NCI-H187 treated with DMSO at 0.1 percent for 48 hours (cell line): ENCODE results near the gene L1CAM.
A peak's percentile ranks its signal among the peaks of the same experiment; 100 is the strongest.

ENCODE experiments used
- DNase-seq: peaks from one replicate; lab custom pipeline; 2025; lab: John Stamatoyannopoulos, UW

The L1CAM gene

DNA sequence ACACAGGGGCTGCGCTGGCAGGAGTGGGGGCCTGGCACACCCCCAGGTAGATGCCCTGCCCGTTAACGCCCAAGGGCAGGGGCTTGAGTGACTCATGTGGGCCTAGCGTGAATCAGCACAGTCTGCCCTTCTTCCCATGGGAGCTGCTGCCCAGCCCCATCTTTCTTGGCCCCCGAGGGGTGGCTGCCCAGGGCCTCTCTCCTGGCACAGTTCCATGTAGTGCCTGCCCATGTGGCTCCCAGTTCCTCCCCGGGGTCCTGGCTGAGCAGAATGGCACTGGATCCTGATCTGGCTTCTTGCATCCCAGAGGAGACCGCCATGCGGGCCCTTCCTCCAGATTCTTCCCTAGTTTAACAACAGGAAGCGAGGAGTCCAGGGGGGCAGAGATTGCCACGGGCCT lies 16.4 kb upstream of the L1CAM start:
- DNase-seq, result no peak

DNA sequence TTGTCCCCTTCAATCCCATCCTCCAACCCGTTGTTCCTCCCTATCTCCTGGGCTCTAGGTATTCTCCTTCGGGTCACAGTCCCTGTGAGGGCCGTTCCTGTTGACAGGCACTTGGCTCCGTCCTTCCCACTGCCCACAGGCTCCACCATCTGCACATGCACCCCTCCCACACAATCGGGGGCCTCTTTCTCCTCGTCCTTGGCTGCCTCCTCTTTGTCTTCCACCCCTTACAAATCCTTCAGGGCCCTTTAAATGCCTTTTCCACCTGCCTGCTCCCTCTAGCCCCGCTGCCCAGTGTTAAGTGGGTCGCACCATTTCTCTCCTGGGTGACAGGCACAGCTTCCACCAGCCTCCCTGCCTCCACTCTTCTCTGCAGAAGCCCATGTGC lies 15.8 kb upstream of the L1CAM start:
- DNase-seq, result no peak

DNA sequence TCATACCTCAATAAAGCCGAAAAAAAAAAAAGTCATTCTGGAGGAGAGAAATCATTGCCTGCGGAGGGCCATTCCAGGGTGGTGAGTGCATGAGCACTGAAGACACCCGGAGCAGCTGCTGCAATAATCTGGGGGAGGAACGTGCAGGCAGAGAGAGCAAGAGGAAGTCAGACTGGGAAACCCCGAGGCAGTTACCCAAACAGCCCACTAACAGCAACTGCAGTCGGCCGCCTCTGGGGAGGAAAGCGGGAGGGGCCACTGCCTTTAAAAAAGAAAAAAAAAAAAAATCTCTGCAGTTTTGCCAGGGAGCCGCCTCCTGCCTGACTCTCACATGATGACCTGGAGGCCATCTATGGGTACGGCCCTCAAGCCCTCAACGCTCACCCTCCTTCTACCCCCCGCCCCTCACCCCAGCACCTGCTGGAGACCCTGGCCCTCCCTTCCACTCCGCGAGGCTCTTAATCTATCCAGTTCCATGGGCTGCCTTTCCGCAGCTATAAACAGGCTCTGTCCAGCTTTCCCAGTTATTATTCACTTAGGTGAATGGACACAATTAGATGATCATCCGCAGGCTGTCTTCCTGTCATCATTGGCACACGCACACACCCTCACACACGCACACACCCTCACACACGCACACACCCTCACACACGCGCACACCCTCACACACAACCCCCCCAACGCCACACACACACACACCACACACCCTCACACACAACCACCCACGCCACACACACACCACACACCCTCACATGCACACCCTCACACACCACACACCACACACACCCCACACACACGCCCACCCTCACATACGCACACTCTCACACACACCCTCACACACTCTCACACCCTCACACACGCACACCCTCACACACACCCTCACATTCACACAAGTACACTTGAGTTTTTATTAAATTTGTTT lies 15.1 kb upstream of the L1CAM start:
- DNase-seq, result no peak

DNA sequence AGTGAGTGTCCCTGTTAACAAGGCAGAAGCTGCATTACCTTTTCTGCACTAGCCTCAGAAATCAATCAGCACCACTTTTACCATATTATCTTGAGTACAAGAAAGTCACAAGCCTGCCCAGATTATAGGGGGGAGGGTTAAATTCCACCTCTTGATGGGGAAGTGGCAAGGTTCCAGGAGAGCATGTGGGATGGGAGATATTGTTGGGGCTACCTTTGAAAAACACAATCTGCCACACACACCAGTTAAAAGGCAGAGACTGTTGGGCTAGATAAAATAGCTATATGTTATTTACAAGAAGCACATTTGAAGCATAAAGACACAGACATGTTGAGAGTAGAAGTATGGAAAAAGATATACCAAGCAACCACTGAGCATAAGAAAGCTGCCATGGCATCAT lies 11.9 kb upstream of the L1CAM start:
- no peak for DNase-seq

DNA sequence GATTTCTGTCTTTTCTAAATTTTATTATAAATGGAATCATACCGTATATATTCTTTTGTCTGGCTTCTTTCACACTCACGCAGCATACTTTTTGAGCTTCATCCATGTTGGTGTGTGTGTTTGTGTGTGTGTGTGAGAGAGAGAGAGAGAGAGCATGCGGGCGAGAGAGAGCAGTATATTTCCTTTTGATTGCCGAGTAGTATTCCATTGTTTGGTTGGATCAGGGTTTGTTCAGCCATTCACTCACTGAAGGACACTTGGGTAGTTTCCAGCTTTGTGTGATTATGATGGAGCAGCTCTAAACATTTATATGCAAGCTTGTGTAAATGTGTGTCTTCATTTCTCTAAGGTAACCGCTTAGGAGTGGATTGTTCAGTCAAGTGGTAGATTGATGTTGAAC lies 3.1 kb upstream of the L1CAM start:
- no peak for DNase-seq

DNA sequence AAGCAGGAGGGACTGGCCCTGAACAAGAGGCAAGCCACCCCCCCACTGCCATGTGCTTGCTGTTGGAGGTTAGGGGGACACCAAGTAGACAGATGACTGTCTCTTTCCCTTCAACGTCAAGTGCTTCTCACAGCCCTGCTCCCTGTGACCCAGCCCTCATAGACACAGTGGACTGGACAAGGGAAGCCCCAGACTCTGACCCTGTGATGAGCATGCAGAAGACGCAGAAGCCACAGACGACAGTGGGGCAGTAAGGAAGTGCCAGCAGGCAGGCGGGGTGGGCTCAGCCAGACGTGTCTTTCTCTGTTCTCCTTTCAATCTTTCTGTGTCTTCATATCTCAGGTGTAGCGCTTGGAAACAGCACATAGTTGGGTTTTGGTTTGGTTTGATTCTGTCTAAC lies 2.4 kb upstream of the L1CAM start:
- DNase-seq, result no peak

DNA sequence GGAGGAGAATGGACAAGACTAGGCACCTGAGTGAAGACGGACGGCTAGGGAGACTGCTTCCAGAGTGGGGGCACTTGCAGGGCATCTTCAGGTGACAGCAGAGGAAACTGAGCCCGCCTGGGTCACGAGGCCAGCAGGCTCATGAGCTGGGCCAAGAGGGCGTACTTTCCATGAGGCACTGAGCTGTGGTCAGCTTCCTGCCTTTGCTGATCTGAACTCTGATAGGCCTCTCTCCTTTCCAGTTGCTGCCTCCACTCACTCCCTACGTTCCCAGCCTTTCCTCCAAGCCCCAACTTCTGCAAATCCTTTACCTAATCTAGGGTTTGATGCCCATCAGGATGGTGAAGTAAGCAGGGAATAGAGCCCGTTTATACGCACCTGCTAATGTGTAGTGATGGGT lies 1.4 kb upstream of the L1CAM start:
- DNase-seq, result no peak

DNA sequence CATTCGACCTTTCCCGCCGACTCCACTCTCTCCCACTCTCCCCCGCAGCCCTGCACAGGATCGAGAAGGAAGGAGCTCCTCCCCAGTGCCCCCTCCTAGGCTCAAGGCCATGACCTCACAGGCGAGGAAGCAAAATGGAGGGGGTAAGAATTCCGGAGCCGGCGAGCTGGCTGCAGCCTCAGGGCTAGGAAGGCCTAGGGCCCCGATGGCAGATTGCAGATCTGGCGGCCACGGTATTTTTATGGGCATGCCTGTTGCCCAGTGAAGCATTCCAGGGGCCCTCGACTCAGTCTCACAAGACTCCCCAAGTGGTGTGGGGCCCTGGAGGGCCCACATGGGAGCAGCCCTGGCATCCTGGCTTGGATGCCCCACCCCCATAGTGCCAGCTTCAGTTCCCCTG lies 942 bp upstream of the L1CAM start:
- no peak for DNase-seq

DNA sequence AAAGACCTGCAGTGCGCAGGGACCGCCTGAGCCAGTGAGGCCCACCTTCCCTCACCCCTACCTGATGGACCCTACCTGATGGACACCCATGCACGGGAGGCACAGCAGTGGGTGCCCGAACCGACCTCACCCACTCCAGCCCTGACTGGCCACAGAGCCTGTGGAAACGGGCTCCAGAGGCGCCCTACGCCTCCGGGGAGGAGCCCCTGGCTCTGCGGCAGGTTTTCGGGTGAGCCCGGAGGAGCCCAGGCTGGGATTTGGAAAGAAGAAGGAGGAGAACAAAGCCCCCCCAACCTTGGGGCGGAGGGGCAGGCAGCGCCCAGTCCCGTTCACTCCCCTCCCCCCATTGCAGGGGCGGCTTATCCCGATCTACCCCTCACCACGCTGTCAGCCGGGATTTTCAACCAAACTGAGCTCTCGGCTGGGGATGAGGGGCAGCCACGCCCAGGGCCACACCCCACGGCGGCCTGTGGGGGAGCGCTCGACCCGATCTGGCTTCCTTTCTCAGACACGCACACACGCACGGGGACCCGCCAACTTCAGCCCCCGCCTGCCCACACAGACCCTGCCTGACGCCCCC lies 675 bp downstream of the L1CAM start:
- no peak for DNase-seq

DNA sequence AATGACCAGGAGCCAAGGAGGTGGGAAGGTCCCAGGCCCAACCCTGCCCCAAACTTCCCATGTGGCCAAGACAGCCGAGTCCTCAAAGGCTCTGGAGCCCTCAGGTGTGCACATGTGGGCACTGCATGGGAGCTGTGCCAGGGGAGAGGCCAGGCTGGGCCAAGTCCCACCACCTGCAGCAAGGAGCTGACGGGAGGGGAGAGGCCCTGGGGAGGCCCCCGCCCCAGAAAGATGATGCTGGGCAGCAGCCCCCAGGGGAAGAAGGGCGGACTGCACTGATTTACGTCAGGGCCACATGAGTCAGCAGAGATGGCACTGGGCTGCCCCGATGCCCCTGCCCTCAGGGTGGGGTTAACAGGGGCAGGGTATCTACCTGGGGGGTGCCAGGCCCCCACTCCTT lies 1.4 kb downstream of the L1CAM start:
- no peak for DNase-seq

DNA sequence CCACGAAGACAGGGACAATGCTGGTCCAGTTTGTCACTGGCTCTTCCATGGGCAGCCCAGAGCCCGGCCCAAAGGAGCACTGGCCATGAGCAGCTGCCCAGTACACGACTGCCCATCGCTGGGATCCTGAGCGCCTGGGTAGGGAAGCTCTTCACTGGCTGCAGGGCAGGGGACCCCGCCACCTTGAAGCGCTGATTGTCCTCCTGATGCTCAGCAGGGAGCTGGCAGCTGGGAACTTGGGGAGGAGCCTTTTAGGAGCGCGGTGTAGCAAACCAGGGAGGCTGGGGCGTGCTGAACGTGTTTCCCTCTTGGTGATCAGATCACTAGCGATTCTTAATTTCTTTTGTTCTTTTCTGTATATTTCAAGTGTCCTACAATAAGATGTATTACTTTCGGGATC lies 1.8 kb downstream of the L1CAM start:
- DNase-seq, result no peak

DNA sequence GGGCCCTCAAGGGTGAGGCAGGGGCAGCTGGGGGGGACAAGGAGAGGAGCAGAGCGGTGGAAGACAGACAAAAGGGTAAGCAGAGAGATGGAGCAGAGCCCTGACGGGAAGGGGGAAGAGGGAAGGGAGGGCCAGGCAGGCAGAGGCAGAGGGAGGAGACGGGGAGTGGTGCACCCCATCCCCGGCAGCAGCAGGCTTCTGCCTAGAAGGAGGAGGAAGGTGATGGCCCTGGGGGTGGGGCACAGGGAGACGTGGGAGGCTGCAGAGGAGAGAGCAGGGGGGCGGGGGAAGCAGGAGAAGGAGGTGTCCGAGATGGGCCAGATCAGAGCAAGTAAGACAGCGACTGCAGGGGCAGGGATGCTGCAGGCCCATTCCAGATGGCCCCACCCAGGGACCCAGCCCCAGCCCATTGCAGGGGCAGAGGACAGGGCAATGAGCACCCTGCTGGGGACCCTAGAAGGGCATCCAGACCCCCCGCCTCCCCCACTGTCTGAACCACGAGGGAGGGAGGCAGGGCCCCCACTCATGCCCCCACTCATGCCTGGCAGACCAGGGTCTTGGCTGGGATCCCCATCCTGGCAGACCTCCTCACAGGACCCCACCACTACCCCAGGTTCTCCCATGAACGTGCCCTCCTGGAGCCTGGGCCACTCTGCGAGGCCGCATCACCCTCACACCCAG lies 2.7 kb downstream of the L1CAM start:
- DNase-seq, result no peak

DNA sequence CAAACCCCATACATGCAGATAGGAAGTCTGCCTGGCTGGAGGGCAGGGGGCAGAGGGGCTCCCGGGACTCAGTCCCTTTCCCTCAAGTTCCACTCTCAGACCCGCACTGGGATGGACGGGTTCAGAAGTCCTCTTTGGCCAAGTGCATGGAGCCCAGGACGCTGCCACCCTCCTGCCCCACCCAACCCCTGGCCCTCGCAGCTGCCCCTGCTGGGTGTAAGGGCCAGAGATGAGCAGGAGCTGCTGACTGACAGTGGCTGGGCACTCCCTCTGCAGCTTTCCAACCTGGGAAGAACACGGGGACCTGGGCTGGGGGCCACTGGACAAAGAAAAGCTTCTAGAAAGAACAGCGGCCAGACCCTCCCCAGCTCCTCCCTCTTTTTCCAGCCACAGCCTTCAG lies 3.4 kb downstream of the L1CAM start:
- no peak for DNase-seq

DNA sequence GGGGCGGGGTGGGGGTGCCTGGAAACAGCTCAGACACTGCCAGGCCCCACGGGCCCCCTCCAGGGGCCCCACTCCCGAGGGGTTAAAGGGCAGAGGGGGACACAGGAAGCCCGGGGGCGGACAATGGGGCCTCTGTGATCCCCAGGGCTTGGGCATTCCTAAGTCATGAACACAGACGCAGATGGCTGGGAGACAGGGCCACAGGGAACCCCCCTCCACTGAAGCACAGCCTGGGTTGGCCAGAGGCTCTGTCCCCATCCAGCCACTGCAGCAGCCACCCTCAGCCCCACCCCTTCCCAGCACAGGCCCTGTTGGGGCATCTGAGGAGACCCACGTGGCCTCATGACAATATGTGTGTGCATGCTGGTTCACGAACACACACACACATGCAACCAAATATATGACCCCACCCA lies 3.9 kb downstream of the L1CAM start:
- no peak for DNase-seq

DNA sequence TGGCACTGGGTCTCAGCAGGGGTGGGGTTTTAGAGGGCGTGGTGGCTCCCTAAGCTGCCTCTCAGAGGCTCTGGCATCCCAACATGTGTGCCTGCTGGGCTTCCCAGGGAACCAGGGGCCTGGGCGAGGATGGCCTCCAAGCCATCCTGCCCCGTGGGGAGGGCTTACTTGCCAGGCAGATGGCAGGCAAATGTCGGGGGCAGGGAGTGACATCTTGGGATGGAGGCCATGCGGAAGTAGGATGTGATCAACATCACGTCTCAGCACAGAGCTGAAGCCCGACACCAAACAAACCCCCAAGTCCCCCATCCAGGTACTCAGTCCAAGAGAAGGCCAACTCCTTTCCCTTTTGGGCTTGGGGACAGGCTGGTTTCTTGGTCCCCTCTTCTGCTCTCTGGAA lies 4.7 kb downstream of the L1CAM start:
- no peak for DNase-seq

DNA sequence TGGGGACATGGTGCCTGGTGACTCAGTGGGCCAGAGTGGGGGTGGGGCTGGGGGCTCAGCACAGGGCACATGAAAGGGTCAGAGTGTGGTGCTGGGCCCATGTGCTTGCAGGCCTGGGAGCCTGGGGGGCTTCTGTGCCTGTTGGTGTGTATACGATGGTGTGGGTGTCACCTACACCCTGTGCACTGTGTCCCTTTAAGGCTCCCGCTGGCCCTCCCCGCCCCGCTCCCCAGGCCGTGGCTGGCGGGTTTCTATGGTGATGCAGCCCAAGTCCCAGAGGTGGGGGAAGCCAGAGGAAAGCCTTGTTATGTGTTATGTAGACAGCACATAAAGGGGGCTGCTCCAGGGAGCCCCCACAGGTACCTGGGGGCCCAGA lies 5.5 kb downstream of the L1CAM start:
- DNase-seq, result no peak

DNA sequence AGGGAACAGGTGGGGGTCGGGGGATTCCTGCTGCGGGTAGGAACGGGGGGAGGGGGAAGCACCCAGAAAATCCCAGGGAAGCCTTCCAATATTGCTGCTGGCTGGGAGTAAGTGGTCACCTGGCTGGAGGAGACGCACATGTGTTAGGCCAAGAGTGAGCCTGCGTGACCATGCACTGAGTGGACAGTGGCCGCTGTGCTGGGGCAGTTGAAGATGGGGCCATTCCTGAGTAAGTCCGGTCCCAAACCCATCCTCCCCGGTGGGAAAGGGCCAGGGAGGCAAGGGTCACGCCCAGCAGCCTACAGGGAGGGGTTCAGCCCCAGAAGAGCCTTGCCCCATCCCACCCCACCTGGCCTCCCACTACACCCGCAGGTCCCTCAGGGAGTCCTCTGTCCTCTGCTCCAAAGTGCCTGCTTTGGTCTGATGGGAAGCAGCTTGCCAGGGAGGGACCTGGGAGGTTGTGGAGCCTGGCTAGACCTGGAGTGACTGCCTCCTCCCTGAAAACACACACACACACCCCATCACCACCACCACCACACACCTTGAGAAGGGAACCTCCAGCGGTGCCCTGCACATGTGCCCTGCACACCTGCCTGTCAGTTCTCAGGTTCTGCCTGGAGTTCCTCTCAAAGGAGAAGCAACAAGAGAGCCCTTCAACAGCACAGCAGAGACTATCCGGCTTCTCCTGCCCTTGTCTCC lies 6.1 kb downstream of the L1CAM start:
- DNase-seq, result no peak

DNA sequence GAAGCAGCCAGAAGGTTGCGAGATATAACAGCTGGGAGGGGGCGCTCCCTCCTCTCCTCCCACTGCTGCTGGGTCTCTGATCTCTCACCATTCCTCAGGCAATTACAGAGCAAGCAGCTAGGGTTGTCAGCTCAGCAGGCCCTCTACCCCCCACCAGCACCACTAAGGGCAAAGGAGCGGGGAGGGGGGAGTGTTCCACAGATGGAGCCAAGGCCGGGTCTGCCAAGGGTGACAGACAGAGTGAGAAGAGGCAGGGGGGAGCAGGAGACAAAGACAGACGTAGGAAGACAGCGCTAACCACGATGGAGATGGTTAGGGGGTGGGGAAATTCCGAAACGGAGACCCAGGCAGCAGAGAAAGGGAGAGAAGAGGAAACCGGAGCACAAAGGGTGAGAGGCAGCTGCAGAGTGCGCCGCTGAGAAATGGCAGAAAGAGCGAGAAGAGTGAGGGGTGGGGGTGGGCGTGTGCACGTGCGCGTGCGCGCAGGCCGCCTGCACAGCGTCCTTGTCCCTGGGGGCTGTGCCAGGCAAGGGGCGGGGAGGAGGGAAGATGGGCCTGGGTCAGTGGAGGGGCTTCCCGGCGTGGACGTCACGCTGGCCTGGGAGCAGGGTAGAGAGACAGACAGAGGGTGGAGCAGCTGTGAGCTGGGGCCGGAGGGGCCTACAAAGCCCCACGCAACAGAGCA lies 6.9 kb downstream of the L1CAM start:
- peak; percentile 74 for DNase-seq

DNA sequence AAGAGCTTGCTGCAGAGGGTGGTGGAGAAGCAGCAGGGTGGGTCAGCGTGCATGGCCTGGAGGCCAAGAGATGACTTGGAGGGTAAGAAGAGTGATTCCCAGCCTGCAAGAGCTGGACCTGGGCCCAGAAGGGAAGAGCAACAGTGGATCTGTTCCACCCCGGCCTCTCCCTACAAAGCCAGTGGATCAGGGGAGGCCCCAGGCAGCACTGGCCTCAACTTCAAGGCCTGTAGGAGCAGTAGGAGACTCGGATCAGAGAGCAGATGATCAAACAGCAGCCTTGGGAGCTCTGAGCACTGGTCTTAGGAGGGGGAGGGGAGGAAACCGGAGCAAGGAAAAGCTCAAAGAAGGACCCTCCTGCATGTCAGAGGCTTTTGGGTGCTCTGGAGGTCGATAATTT lies 7.6 kb downstream of the L1CAM start:
- no peak for DNase-seq

DNA sequence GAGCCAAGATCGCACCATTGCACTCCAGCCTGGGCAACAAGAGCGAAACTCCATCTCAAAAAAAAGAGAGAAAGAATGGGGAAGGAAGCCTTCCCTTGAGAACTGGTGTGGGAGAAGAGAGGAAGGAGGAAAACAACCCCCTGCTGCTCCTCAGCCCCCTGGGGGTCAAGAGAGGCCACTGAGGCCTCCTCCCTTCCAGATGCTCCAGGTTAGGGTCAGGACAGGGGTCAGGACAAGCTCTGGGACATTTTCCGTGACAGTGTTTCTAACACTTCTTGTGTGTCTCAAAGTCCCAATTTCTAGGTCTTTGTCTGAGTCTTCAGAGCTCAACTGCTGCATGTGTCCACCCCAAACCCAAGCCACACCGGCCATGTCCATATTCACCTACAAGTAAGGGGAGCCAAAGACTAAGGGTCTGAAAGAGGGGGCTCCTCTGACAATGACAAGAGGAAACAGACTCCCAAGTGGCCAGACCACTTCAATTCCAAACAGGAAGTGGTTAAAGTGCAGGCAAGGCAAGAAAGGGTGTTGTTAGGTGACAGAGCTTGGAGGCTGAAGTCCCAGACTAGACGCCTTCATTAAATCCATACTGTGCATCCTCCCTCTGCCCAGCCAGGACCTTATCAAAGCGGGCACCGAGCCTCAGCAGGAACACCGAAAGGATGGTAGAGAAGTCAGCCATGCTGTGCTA lies 8.3 kb downstream of the L1CAM start:
- DNase-seq, result no peak

DNA sequence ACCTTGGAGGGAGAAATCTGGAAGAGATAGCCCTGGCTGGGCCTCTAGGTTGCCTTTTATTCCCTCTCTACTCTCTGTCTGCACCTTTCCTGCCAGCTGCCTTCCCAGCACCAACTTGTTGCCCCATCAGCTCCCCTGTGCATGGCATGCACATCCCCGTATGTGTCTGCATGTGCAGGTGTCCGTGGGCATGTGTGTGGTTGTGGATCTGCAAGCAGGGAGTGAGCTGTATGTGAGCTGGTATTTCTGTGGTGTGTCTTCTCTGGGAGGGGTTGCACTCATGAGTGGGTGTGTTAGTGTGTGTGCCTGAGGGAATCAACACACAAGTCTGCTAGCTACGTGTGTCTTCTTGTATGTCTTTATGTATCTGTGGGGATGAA lies 9.9 kb downstream of the L1CAM start:
- no peak for DNase-seq
